ENCODE measurements around the gene KRT20. TPM values are rescaled to one million over a fixed set of nuclear protein-coding genes. Genes with fewer than 3 reads are reported as not detected.

The KRT20 gene
- total RNA-seq, 1 experiment from 2014 or later, result 1.5 TPM

- BruUV-seq (replicated peaks), result no TSS peak
- Histone ChIP-seq H2AFZ (ENCODE audit: low read depth, low read length, poor library complexity, severe bottlenecking) (no peak overlapping the region), H3K4me1 (ENCODE audit: control insufficient read depth in 1 of 2, insufficient read depth in 2 of 2, low read length in 2 of 2) (peaks cover 47 to 50% of the 10 kb centered on the region in 2 experiments), H3K79me2 (ENCODE audit: insufficient read depth, low read length) (no peaks in the 10 kb centered on the region), H3K4me3 (replicated peaks in 1 of 2; ENCODE audit: low read depth in 1 of 2, low read length in 2 of 2) (no peak overlapping the region), H3K9ac (ENCODE audit: low read length) (peak overlapping the region; percentile 67), H4K20me1 (ENCODE audit: insufficient read depth) (no peaks in the 10 kb centered on the region), H3K27ac (ENCODE audit: low read depth, low read length) (peak overlapping the region; percentile 96), H3K9me2 (ENCODE audit: insufficient read depth) (no peaks in the 10 kb centered on the region), H3K4me2 (ENCODE audit: low read length) (peak overlapping the region; percentile 74), H3K9me3 (ENCODE audit: control insufficient read depth in 1 of 2, insufficient read depth in 1 of 2, low read depth in 1 of 2, low read length in 2 of 2) (no peaks in the 10 kb centered on the region), H3K27me3 (ENCODE audit: insufficient read depth, low read length) (no peaks in the 10 kb centered on the region), H3K36me3 (ENCODE audit: control insufficient read depth in 1 of 2, insufficient read depth in 2 of 2, low read length in 2 of 2) (no peaks in the 10 kb centered on the region)
- ChIA-PET RAD21 (ENCODE audit: low non-redundant PET in 1 of 2, low total read pairs in 2 of 2, uncharacterized antibody in 2 of 2, unreplicated experiment in 2 of 2) (no interaction called here), CTCF (interaction anchor here (0.9 to 1.0 kb wide), 2 partner anchors 44 to 287 kb away, joined by 3 read pairs; no protein-coding TSS in a partner anchor), POLR2A (interaction anchor here (0.9 to 1.0 kb wide), 4 partner anchors 17 to 84 kb away, joined by 3 to 5 read pairs (median 3); partner anchors contain the start of gene KRT20)
- DNase-seq (ENCODE audit: low read depth, low spot score) (no peak), ATAC-seq (no peak; the same call in 1 of the 2 replicates)
- TF ChIP-seq EGR1 (IDR thresholded peaks at IDR 0.05; ENCODE audit: low read depth) (0 out of 2 replicates have a peak, but pooled peaks have one; percentile 4), EZH2phosphoT487 (IDR thresholded peaks at IDR 0.05; ENCODE audit: borderline replicate concordance) (no peak), CTCF (IDR thresholded peaks at IDR 0.05 in 2 of 3, conservative IDR thresholded peaks at IDR 0.05 in 1 of 3; ENCODE audit: borderline replicate concordance in 1 of 3, insufficient read depth in 1 of 3, low read depth in 2 of 3, low read length in 2 of 3) (no peak)
- intact Hi-C loops (cut with micrococcal nuclease), result loop anchor here (5.0 kb wide), 1 partner anchor 85 kb away; no protein-coding TSS in a partner anchor
Measured at GRCh38 chr17:40902498-40902897, 17.5 kb upstream of the KRT20 start.

- POLR2A ChIA-PET, result interaction anchor here (0.9 to 1.0 kb wide), 4 partner anchors 17 to 83 kb away, joined by 3 to 5 read pairs (median 3); partner anchors contain the start of gene KRT20
- no peak for TF ChIP-seq CTCF (IDR thresholded peaks at IDR 0.05 in 2 of 3, conservative IDR thresholded peaks at IDR 0.05 in 1 of 3; ENCODE audit: borderline replicate concordance in 1 of 3, insufficient read depth in 1 of 3, low read depth in 2 of 3, low read length in 2 of 3)
- 0 out of 2 replicates have a peak, but pooled peaks have one; percentile 8 for TF ChIP-seq EGR1 (IDR thresholded peaks at IDR 0.05; ENCODE audit: low read depth)
- no peak for TF ChIP-seq MAX (IDR thresholded peaks at IDR 0.05)
- TF ChIP-seq POLR2AphosphoS5 (IDR thresholded peaks at IDR 0.05; ENCODE audit: low read depth, low read length), result no peak
- no peak for TF ChIP-seq REST (IDR thresholded peaks at IDR 0.05; ENCODE audit: low read depth)
- no peak for TF ChIP-seq EZH2phosphoT487 (IDR thresholded peaks at IDR 0.05; ENCODE audit: borderline replicate concordance)
- no peak for TF ChIP-seq ELF1 (IDR thresholded peaks at IDR 0.05; ENCODE audit: borderline replicate concordance, low read depth)
- TF ChIP-seq FOSL1 (IDR thresholded peaks at IDR 0.05; ENCODE audit: low read depth), result peak; percentile 58
Measured at GRCh38 chr17:40901981-40902474, 17.0 kb upstream of the KRT20 start.

More at GRCh38 chr17:40901981-40902474, 17.0 kb upstream of the KRT20 start:
- Histone ChIP-seq H3K9me3 (ENCODE audit: control insufficient read depth in 1 of 2, insufficient read depth in 1 of 2, low read depth in 1 of 2, low read length in 2 of 2) (no peaks in the 10 kb centered on the region), H3K27ac (ENCODE audit: low read depth, low read length) (peak overlapping the region; percentile 96), H3K27me3 (ENCODE audit: insufficient read depth, low read length) (no peaks in the 10 kb centered on the region), H3K4me3 (replicated peaks in 1 of 2; ENCODE audit: low read depth in 1 of 2, low read length in 2 of 2) (no peak overlapping the region), H3K79me2 (ENCODE audit: insufficient read depth, low read length) (no peaks in the 10 kb centered on the region), H3K4me1 (ENCODE audit: control insufficient read depth in 1 of 2, insufficient read depth in 2 of 2, low read length in 2 of 2) (peaks cover 47 to 50% of the 10 kb centered on the region in 2 experiments), H4K20me1 (ENCODE audit: insufficient read depth) (no peaks in the 10 kb centered on the region), H3K9me2 (ENCODE audit: insufficient read depth) (no peaks in the 10 kb centered on the region), H2AFZ (ENCODE audit: low read depth, low read length, poor library complexity, severe bottlenecking) (peak overlapping the region; percentile 24), H3K36me3 (ENCODE audit: control insufficient read depth in 1 of 2, insufficient read depth in 2 of 2, low read length in 2 of 2) (no peaks in the 10 kb centered on the region), H3K9ac (ENCODE audit: low read length) (peak overlapping the region; percentile 67), H3K4me2 (ENCODE audit: low read length) (peak overlapping the region; percentile 74)
- no TSS peak for BruUV-seq (replicated peaks)
- RAD21 ChIA-PET (ENCODE audit: low non-redundant PET in 1 of 2, low total read pairs in 2 of 2, uncharacterized antibody in 2 of 2, unreplicated experiment in 2 of 2), result no interaction called here
- DNase-seq (ENCODE audit: low read depth, low spot score) (peak; percentile 70), ATAC-seq (peak; percentile 35; the same call in 1 of the 2 replicates)
- CTCF ChIA-PET, result interaction anchor here (0.9 to 1.0 kb wide), 2 partner anchors 43 to 286 kb away, joined by 3 read pairs; no protein-coding TSS in a partner anchor
- intact Hi-C loops (cut with micrococcal nuclease), result loop anchor here (5.0 kb wide), 1 partner anchor 85 kb away; no protein-coding TSS in a partner anchor

Data from HCT116 (cell line).